ENCODE measurements around the gene PGK2. TPM values are rescaled to one million over a fixed set of nuclear protein-coding genes. Genes with fewer than 3 reads are reported as not detected.

Gene PGK2
- total and polyA plus RNA-seq, 2 experiments from 2014 or later, result not detected

- Histone ChIP-seq H3K4me3 (no peak overlapping the region), H3K36me3 (ENCODE audit: insufficient read depth) (no peaks in the 10 kb centered on the region), H3K27ac (ENCODE audit: low read depth) (no peak overlapping the region), H3K79me2 (replicated peaks; ENCODE audit: insufficient read depth) (no peaks in the 10 kb centered on the region), H3K27me3 (ENCODE audit: insufficient read depth) (no peaks in the 10 kb centered on the region), H4K20me1 (replicated peaks; ENCODE audit: insufficient read depth) (no peaks in the 10 kb centered on the region), H3K4me2 (no peak overlapping the region), H3F3A (replicated peaks; ENCODE audit: low read depth) (no peaks in the 10 kb centered on the region), H3K4me1 (ENCODE audit: insufficient read depth) (no peaks in the 10 kb centered on the region), H2AFZ (no peak overlapping the region), H3K9me2 (ENCODE audit: insufficient read depth) (peaks cover 15% of the 10 kb centered on the region)
- no peaks in the 10 kb centered on the region for H3K27me3 Mint-ChIP-seq (ENCODE audit: insufficient read depth, low read depth, poor library complexity)
- DNase-seq (ENCODE audit: low spot score) (no peak), ATAC-seq (no peak)
- H3K27ac Mint-ChIP-seq, result no peak overlapping the region
- no peaks in the 10 kb centered on the region for H3K9me3 Mint-ChIP-seq
- H3K4me1 Mint-ChIP-seq, result peaks cover 2% of the 10 kb centered on the region; the same call in 1 of the 3 replicates
- TF ChIP-seq POLR2AphosphoS5 (IDR thresholded peaks at IDR 0.05; ENCODE audit: low read depth), result no peak
- TF ChIP-seq ZNF462 (CRISPR knock-in tag; IDR thresholded peaks at IDR 0.05), result no peak
- TF ChIP-seq ZNF331 (CRISPR knock-in tag; IDR thresholded peaks at IDR 0.05; ENCODE audit: low read depth), result no peak
- TF ChIP-seq CREB1 (CRISPR knock-in tag; IDR thresholded peaks at IDR 0.05; ENCODE audit: low read depth), result no peak
- TF ChIP-seq JUNB (IDR thresholded peaks at IDR 0.05; ENCODE audit: unreplicated experiment), result no peak
- TF ChIP-seq EZH2 (IDR thresholded peaks at IDR 0.05; ENCODE audit: low read depth, unreplicated experiment), result no peak
- TF ChIP-seq STAT1 (IDR thresholded peaks at IDR 0.05; ENCODE audit: unreplicated experiment), result no peak
- TF ChIP-seq REST (IDR thresholded peaks at IDR 0.05; ENCODE audit: unreplicated experiment), result no peak
- TF ChIP-seq ETS1 (IDR thresholded peaks at IDR 0.05), result no peak
- TF ChIP-seq NANOG (IDR thresholded peaks at IDR 0.05; ENCODE audit: borderline replicate concordance), result no peak
- no peak for TF ChIP-seq EZH2phosphoT487 (IDR thresholded peaks at IDR 0.05; ENCODE audit: unreplicated experiment)
- no peak for TF ChIP-seq CTCF (conservative IDR thresholded peaks at IDR 0.05; ENCODE audit: low read depth in 2 of 2)
- TF ChIP-seq ZNF114 (CRISPR knock-in tag; IDR thresholded peaks at IDR 0.05), result no peak
- H3K4me3 Mint-ChIP-seq, result no peak overlapping the region
- no peaks in the 10 kb centered on the region for H3K36me3 Mint-ChIP-seq (ENCODE audit: low read depth)
Measured at GRCh38 chr6:49782293-49782692, 4.8 kb downstream of the PGK2 start.

Measured in GM23338 (cell line).